ENCODE measurements around the gene NFATC1.
"Not testable (repeated sequence)": the region's sequence is repeated elsewhere in the genome, so short reads cannot be mapped to it uniquely, and the experiment has no call there.

The NFATC1 gene

GRCh38 chr18:79488311-79489050 is 92.8 kb downstream of the NFATC1 start:
- DNase-seq (ENCODE audit: low read depth, low spot score): no peak

GRCh38 chr18:79489051-79489898 is 93.5 kb downstream of the NFATC1 start:
- no peak for DNase-seq (ENCODE audit: low read depth, low spot score)

GRCh38 chr18:79489899-79490625 is 94.3 kb downstream of the NFATC1 start:
- DNase-seq (ENCODE audit: low read depth, low spot score): no peak

GRCh38 chr18:79490626-79491041 is 94.9 kb downstream of the NFATC1 start:
- DNase-seq (ENCODE audit: low read depth, low spot score): no peak

GRCh38 chr18:79491081-79491551 is 95.4 kb downstream of the NFATC1 start:
- no peak for DNase-seq (ENCODE audit: low read depth, low spot score)

GRCh38 chr18:79493211-79493800 is 97.6 kb downstream of the NFATC1 start:
- no peak for DNase-seq (ENCODE audit: low read depth, low spot score)

- no peak for DNase-seq (ENCODE audit: low read depth, low spot score)
Measured at GRCh38 chr18:79493801-79494211, 98.1 kb downstream of the NFATC1 start.

GRCh38 chr18:79494936-79495335 is 99.2 kb downstream of the NFATC1 start:
- DNase-seq (ENCODE audit: low read depth, low spot score): no peak

- DNase-seq (ENCODE audit: low read depth, low spot score): no peak
Measured at GRCh38 chr18:79495591-79496071, 99.9 kb downstream of the NFATC1 start.

GRCh38 chr18:79496237-79496977 is 100.7 kb downstream of the NFATC1 start:
- DNase-seq (ENCODE audit: low read depth, low spot score): no peak

GRCh38 chr18:79496978-79497637 is 101.4 kb downstream of the NFATC1 start:
- no peak for DNase-seq (ENCODE audit: low read depth, low spot score)

GRCh38 chr18:79497638-79498081 is 101.9 kb downstream of the NFATC1 start:
- no peak for DNase-seq (ENCODE audit: low read depth, low spot score)

GRCh38 chr18:79498662-79499061 is 102.9 kb downstream of the NFATC1 start:
- DNase-seq (ENCODE audit: low read depth, low spot score): no peak

- no peak for DNase-seq (ENCODE audit: low read depth, low spot score)
Measured at GRCh38 chr18:79501006-79501405, 105.3 kb downstream of the NFATC1 start.

- no peak for DNase-seq (ENCODE audit: low read depth, low spot score)
Measured at GRCh38 chr18:79502782-79503181, 107.1 kb downstream of the NFATC1 start.

GRCh38 chr18:79503406-79503805 is 107.7 kb downstream of the NFATC1 start:
- DNase-seq (ENCODE audit: low read depth, low spot score): no peak

- no peak for DNase-seq (ENCODE audit: low read depth, low spot score)
Measured at GRCh38 chr18:79504034-79504433, 108.3 kb downstream of the NFATC1 start.

- DNase-seq (ENCODE audit: low read depth, low spot score): not testable (repeated sequence)
Measured at GRCh38 chr18:79504495-79504894, 108.8 kb downstream of the NFATC1 start.

GRCh38 chr18:79505465-79505864 is 109.7 kb downstream of the NFATC1 start:
- not testable (repeated sequence) for DNase-seq (ENCODE audit: low read depth, low spot score)
